ENCODE measurements around the gene CD300LF. TPM values are rescaled to one million over a fixed set of nuclear protein-coding genes. Genes with fewer than 3 reads are reported as not detected.

The CD300LF gene
- total RNA-seq, 1 experiment from 2014 or later, result not detected

DNA sequence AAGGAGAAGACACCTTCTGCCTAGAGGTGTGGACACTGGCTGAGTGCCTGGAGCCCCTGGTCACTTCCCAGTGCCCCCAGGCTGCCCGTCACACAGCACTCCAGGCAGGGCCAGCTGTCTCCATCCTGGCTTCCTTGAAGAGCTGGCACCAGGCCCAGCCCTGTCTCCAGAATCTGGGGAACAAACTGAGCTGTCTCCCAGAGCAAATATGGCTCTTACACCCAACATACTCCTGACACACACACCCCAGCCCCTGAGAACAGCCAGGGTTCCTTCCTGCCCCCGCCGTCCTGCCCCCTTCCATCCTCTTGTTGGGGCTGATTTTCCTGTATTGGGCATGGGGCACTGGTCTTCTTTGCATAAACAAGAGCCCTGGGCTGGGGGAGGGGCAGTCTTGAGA lies 44.8 kb upstream of the CD300LF start:
- no TSS peak for BruUV-seq (replicated peaks)
- TF ChIP-seq, protein P1, sequence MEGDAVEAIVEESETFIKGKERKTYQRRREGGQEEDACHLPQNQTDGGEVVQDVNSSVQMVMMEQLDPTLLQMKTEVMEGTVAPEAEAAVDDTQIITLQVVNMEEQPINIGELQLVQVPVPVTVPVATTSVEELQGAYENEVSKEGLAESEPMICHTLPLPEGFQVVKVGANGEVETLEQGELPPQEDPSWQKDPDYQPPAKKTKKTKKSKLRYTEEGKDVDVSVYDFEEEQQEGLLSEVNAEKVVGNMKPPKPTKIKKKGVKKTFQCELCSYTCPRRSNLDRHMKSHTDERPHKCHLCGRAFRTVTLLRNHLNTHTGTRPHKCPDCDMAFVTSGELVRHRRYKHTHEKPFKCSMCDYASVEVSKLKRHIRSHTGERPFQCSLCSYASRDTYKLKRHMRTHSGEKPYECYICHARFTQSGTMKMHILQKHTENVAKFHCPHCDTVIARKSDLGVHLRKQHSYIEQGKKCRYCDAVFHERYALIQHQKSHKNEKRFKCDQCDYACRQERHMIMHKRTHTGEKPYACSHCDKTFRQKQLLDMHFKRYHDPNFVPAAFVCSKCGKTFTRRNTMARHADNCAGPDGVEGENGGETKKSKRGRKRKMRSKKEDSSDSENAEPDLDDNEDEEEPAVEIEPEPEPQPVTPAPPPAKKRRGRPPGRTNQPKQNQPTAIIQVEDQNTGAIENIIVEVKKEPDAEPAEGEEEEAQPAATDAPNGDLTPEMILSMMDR (IDR thresholded peaks at IDR 0.05; ENCODE audit: unreplicated experiment), result no peak
- CTCF ChIA-PET, result interaction anchor here (1.7 to 4.4 kb wide), 2 partner anchors 13 kb away, joined by 7 to 30 read pairs; no protein-coding TSS in a partner anchor
- H3K4me3 Mint-ChIP-seq (ENCODE audit: low read depth, unreplicated experiment), result peak overlapping the region; percentile 65
- no peaks in the 10 kb centered on the region for H3K9me3 Mint-ChIP-seq (ENCODE audit: low read depth, unreplicated experiment)
- H3K27me3 Mint-ChIP-seq (ENCODE audit: unreplicated experiment), result no peaks in the 10 kb centered on the region
- intact Hi-C loops (cut with micrococcal nuclease; ENCODE audit: unreplicated experiment), result no loop called here
- peaks cover 28% of the 10 kb centered on the region for H3K36me3 Mint-ChIP-seq (ENCODE audit: insufficient read depth, unreplicated experiment)
- DNase-seq, result peak; percentile 57
- H3K27ac Mint-ChIP-seq (ENCODE audit: unreplicated experiment), result peak overlapping the region; percentile 68
- peaks cover 52% of the 10 kb centered on the region for H3K4me1 Mint-ChIP-seq (ENCODE audit: low read depth, unreplicated experiment)

DNA sequence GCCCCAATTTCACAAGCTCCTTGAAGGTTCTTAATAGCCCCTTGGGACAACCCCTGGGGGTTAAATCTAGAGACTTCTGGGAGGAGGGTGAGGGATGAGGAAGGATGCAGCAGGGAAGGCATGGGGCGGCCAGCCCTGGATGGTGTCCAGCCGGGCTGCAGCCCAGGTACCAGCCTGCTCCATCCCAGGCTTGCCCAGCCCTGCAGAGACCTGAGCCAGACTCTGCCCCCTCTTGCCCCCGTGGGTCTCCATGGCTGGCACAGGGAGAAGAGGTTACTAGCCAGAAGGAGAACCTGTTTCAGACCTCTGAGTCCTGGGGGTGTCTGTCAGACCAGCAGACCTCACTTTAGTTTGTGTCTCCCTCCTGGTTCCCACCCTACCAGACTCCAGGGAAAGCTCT lies 44.2 kb upstream of the CD300LF start:
- peak overlapping the region; percentile 65 for H3K4me3 Mint-ChIP-seq (ENCODE audit: low read depth, unreplicated experiment)
- no peaks in the 10 kb centered on the region for H3K27me3 Mint-ChIP-seq (ENCODE audit: unreplicated experiment)
- peaks cover 32% of the 10 kb centered on the region for H3K36me3 Mint-ChIP-seq (ENCODE audit: insufficient read depth, unreplicated experiment)
- no TSS peak for BruUV-seq (replicated peaks)
- CTCF ChIA-PET, result interaction anchor here (1.0 to 4.4 kb wide), 3 partner anchors 12 to 17 kb away, joined by 5 to 30 read pairs (median 7); no protein-coding TSS in a partner anchor
- H3K27ac Mint-ChIP-seq (ENCODE audit: unreplicated experiment), result peak overlapping the region; percentile 42
- H3K9me3 Mint-ChIP-seq (ENCODE audit: low read depth, unreplicated experiment), result no peaks in the 10 kb centered on the region
- no peak for DNase-seq
- TF ChIP-seq, protein P1 (IDR thresholded peaks at IDR 0.05; ENCODE audit: unreplicated experiment), result no peak
- peaks cover 58% of the 10 kb centered on the region for H3K4me1 Mint-ChIP-seq (ENCODE audit: low read depth, unreplicated experiment)
- intact Hi-C loops (cut with micrococcal nuclease; ENCODE audit: unreplicated experiment), result no loop called here

DNA sequence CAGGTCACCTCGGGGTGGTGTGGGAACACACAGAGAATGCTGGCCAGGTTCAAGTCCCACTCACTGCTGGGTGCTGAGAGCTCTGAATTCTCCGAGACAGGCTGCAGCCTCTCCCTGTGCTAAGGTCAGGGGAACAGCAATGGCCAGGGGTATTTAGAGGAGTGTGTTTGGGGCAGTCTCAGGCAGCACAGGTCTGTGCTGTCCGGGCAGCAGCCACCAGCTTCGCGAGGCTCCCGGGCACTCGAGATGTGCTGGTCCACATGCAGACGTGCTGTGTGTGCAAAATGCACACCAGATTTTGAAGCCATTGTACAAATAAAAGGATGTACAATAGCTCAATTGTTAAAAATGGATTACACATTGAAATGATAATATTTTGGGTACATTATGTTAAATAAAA lies 42.8 kb upstream of the CD300LF start:
- Mint-ChIP-seq H3K4me3 (ENCODE audit: low read depth, unreplicated experiment) (no peak overlapping the region), H3K36me3 (ENCODE audit: insufficient read depth, unreplicated experiment) (peaks cover 43% of the 10 kb centered on the region), H3K27me3 (ENCODE audit: unreplicated experiment) (no peaks in the 10 kb centered on the region), H3K9me3 (ENCODE audit: low read depth, unreplicated experiment) (no peaks in the 10 kb centered on the region), H3K4me1 (ENCODE audit: low read depth, unreplicated experiment) (peaks cover 67% of the 10 kb centered on the region), H3K27ac (ENCODE audit: unreplicated experiment) (no peak overlapping the region)
- no peak for DNase-seq
- BruUV-seq (replicated peaks), result no TSS peak
- intact Hi-C loops (cut with micrococcal nuclease; ENCODE audit: unreplicated experiment), result no loop called here
- TF ChIP-seq, protein P1 (IDR thresholded peaks at IDR 0.05; ENCODE audit: unreplicated experiment), result no peak
- CTCF ChIA-PET, result interaction anchor here (0.7 kb wide), 2 partner anchors 12 to 371 kb away, joined by 3 read pairs; no protein-coding TSS in a partner anchor

DNA sequence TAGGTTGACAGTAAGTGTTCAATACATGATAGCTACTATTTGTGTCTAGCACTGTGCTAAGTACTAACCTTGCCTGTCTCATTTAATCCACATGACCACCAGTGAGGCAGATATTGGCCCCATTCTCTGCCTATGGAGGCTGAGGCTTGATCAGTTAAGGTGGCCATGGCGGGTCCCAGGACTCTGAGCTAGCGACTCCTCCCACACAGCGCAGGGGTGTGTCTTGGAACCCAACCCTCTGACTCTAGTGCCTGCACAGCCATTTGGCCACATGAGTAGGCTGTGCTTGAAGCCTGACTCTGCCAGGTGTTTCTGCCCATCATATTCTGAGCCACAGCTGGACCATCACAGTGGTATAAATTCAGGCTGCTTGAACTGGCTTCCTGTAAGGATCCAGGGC lies 42.1 kb upstream of the CD300LF start:
- no peaks in the 10 kb centered on the region for H3K9me3 Mint-ChIP-seq (ENCODE audit: low read depth, unreplicated experiment)
- H3K36me3 Mint-ChIP-seq (ENCODE audit: insufficient read depth, unreplicated experiment), result peaks cover 50% of the 10 kb centered on the region
- TF ChIP-seq, protein P1 (IDR thresholded peaks at IDR 0.05; ENCODE audit: unreplicated experiment), result no peak
- BruUV-seq (replicated peaks), result no TSS peak
- intact Hi-C loops (cut with micrococcal nuclease; ENCODE audit: unreplicated experiment), result no loop called here
- peaks cover 60% of the 10 kb centered on the region for H3K4me1 Mint-ChIP-seq (ENCODE audit: low read depth, unreplicated experiment)
- H3K4me3 Mint-ChIP-seq (ENCODE audit: low read depth, unreplicated experiment), result no peak overlapping the region
- CTCF ChIA-PET, result no interaction called here
- H3K27me3 Mint-ChIP-seq (ENCODE audit: unreplicated experiment), result no peaks in the 10 kb centered on the region
- no peak for DNase-seq
- no peak overlapping the region for H3K27ac Mint-ChIP-seq (ENCODE audit: unreplicated experiment)
